Stromal cell of bone marrow (primary cell): Measurements from ENCODE around the gene GALNT2.

Experiments
- DNase-seq: peaks from one replicate; pipeline ENCODE4 v3.0.0-alpha.2; 2012; ENCODE audit warnings: low read depth

Gene GALNT2

DNA sequence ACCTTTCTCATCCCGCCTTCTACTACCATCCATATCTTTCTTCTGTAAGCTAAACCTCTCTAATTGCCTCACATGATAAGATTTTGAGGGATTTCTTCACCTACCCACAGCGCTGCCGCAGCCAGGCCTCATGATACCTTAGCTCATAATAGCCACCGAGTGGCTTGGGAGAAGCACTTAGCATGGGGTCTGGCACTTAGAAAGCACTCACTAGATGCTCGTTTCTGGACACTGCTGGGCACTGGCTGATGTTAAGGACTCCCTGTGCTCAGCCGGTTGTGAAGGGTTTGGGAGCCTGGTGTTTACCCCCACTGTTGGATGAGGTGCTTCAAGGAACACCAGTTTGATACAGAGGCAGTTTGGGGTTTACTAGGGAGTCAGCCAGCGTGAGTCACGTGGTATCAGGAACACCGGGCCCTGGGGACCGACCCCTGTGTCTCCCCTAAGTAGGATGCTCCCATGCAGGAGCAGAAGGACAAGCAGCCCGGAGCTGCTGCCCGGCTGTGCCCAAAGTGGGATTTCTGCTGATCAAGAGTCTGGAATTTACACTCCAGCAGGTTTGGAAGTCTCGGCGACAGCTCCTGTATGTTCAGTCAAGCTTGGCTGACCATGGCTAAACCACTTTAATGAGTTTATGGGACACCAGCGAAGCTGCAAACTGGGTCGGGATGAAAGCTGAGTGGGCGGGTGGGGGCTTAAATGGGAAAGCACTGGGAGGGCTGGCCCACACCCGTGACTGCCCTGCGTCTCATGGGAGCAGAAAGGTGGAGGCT, 63.3 kb downstream of the GALNT2 start:
- no peak for DNase-seq

DNA sequence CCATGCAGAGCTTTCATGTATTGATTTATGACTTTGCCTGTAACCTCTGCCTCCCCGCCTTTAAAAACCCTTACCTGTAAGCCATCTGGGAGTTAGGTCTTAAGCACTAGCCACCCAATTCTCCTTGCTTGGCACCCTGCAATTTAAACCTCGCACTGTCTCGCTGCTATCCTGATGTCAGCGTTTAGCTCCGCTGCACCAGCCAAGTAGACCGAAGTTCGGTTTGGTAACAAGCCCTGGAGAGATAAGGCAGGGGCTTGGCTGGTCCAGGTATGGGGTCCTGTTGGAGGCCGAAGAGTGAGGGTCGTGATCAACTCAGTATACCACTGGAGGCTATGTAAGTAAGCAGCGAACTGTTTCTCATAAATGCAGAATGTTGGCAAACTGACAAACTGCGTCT, 64.4 kb downstream of the GALNT2 start:
- DNase-seq, result no peak

DNA sequence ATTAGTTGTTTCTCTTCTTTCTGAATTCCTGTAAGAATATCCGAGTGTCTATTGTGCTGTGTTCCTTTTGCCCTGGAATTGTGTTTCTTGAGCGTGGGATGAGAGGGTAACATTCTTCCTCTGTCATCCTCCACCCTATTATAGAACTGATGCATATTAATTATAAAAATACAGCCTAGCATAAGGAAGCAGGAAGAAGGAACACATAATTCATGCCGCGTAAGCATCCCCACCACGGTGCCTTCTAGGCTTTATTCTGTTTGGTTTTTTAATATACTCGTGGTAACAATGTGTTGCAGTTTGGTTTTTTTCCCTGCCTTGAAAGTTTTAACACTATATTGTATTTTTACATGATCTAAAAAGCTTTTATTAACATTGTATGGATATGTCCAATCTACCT, 65.7 kb downstream of the GALNT2 start:
- no peak for DNase-seq

DNA sequence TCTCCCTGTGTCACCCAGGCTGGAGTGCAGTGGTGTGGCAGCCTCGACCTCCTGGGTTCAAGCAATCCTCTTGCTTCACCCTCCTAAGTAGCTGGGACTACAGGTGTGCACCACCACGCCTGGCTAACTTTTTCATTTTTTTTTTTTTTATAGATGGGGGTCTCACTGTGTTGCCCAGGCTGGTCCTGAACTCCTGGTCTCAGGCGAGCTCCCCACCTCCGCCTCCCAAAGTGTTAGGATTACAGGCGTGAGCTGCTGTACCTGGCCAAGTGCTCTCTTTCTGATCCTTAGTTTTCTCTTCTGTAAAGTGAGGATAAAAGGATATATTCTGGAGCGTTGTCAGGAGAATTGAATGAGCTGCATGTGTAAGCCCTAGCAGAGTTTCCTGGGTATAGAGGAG, 68.7 kb downstream of the GALNT2 start:
- no peak for DNase-seq

DNA sequence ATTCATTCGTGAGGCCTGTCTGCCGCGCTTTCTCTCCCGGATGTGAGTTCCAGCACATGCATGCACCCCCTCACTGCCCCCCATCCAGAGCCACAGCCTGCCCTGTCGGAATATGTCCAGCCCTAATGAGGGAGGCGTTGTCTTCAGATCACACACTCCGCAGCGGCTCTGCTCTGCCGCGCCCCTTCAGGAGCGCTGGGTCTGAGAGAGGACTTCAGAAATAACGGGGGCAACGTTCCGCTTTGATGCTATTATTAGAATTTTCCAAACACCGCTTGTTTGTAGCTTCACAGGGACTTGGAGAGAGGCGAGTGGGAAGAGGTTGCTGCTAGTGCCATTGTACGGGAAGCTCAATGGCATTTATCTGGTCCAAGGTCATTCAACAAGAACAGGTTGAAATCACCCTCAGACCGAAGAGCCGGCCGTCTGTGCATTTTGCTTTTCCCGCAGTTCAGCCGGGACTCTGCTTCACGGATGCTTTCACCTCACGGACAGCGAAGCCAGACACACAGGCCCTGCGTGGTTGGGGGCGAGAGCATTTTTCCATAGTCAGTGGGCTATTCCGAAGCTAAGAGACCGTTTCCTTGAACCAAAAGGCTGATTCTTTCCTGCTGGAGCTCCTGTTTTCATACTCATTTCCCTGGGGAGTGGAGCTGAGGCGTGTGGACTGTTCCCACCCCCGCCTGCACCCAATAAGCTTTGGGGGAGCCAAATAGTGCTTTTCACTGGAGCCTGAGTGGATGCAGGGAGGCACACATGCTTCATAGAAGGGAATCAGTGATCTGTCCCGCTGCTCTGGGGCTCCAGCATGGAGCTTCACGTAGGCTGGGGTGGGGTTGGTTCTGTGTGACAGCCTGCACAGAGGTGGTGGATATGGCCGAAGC, 69.7 kb downstream of the GALNT2 start:
- DNase-seq, result no peak

DNA sequence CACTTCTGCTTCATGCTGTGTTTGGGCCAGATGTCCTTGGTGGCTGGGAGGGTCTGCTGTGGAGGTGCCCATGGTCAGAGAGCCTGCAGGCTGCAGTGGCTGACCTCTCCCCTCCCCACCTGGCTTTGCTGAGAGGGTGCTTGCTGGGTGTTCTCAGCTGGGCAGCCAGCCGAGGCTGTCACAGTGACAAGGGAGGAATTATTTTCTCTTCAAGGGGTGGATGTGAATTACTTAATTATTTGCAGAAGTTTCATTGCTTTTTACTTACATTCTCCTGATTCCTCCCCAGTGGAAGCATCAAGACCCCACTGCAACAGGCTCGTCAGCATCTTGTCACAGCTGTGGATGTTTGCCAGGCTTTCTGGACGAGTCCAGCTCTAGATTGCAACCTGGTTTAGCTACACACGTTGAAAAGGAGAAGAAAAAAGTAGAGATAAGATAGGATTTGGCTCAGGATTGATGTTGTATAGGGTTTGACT, 70.3 kb downstream of the GALNT2 start:
- DNase-seq, result no peak

DNA sequence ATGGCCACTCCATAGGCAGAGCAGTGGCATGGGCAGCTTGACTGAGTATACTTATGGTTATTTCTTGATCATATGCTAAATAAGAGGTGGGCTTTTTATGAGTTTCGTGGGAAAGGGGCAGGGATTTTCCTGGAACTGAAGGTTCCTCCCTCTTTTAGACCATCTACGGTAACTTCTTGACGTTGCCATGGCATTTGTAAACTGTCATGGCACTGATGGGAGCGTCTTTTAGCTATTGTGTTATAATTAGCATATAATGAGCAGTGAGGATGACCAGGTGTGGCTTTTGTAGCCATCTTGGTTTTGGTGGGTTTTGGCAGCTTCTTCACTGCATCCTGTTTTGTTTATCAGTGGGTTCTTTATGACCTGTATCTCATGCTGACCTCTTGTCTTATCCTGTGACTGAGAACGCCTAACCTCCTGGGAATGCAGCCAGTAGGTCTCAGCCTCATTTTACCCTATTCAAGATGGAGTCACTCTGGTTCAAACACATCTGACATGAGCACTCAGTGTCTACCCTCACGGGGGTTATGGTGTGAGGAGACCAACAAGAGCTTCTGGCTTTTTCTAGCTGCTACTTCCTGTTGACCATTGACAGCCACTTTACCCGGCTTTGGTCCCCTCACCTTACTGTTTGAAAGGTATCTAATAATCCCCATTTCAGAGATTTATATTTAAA, 71.7 kb downstream of the GALNT2 start:
- no peak for DNase-seq

DNA sequence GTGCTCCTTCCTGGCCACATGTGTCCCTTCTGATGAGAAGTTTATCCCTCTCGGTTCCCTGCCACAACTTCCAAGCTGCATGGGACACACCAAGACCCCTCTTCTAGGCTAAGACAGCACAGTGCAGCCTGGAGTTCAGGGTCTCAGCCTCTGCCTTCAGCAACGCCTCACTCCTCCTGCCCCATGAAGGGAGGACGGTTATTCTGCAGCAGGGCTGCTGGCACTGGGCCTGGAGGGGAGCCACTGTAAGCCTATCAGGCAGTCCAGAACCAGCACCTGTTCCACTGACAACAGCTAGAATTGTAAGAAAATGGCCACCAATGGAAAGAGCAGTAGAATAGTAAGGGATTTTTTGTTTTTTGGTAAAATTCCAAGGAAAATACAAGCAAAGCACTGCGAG, 72.3 kb downstream of the GALNT2 start:
- DNase-seq, result no peak

DNA sequence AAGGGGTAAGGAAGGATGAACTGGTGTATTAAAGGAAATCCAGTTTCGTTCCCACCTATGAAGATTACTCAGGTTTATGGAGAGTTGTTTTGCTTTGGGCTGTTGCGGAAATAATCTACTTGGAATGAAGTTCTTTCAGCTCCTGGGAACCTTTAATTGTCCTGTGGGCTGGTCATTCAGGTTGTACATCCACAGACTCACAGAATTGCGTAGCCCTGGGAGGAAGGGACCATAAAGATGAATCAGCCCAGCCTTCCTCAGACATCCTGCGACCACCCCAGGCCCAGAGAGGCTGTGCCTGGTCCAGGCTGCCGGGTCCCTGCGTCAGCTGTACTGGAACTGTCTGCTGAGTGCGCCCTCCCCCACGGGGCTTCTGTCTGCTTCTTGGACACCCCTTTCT, 72.7 kb downstream of the GALNT2 start:
- DNase-seq, result no peak

DNA sequence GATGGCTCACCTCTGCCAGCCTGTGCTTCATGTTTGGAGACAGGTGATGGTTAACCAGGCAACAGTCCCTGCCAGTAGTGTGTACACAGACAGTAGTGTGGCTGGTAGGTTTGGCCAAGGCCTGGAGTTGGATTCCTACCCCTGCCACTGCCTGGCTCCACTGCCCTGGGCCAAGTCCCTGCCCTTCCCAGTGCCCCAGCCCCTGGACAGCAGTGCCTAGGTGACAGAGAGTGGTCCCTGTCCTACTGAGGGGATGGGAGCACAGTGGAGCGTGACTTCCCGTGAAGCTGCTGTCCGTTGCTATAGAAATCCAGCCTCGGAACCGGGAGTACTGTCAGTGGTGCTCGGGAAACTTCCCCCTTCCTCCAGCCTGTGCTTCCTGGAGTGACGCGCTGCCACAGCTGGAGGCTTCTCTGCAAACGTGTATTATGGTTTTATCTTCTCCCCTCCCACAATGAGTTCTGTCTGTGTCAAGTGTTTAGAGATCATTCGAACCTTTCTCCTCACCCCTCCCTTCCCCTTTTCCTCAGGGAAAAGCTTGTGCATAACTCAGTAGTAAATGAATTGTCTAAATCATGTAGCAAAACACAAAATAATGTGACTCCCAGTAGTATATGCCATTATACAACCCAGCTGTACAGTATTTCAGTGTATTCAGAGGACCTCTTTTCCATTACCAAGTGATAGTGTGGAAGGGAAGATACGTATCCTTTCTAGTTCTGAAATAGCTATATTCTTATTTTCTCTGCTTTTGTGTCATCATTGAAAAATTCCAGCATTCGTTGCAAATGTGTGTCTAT, 73.4 kb downstream of the GALNT2 start:
- no peak for DNase-seq

DNA sequence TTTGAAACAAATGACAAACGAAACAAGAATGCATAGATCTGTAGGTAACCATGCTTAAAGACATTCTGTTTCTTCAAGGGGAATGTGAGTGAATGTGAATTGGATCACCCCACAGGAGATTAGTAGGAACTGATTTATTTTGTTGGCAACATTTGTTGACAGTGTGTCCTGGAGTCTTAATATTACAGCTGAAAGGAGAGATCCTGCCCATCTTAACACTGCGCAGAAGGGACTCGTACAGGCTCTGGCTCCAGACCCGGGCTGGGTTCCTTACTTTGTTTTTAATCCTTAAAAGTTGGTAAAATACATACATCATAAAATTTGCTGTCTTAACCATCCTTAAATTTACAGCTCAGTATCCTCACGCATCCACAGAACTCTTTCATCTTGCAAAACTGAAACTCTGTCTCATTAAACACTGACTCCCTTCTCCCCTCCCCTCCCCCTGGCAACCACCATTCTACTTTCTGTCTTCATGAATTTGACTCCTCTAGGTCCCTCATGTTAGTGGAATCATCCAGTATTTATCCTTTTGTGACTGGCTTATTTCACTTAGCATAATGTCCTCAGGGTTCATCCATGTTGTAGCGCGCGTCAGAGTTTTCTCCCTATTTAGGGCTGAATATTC, 74.1 kb downstream of the GALNT2 start:
- DNase-seq, result no peak

DNA sequence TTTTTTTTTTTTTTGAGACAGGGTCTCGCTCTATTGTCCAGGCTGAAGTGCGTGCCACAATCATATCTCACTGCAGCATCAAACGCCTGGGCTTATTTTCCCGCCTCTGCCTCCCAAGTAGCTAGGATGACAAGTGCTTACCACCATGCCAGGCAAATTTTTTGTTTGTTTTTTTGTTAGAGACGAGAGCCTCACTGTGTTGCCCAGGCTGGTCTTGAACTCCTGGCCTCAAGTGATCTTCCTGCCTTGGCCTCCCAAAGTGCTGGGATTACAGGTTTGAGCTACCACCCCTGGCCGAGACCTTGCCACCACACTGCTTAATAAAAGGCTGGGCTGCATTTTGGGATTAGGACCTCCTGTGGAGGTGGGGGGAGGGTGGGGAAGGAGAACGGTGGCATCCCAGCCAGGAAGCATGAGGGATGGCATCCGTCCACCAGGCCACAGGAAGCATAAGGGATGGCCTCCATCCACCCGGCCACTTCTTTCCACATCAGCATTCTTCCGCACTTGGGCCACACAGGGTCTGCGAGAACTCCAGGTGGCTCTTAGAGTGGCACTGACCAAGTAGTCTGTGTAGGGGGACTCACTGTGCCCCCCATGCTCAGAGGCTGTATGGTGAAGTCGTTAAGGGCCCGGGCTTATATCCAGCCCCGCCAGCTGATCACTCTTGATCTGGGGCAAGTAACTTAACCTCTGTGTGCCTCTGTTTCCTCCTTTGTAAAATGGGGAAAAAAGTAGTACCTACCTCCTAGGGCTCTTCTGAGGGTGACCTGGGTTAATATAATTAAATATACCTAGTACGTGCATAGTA, 75.0 kb downstream of the GALNT2 start:
- DNase-seq, result no peak

DNA sequence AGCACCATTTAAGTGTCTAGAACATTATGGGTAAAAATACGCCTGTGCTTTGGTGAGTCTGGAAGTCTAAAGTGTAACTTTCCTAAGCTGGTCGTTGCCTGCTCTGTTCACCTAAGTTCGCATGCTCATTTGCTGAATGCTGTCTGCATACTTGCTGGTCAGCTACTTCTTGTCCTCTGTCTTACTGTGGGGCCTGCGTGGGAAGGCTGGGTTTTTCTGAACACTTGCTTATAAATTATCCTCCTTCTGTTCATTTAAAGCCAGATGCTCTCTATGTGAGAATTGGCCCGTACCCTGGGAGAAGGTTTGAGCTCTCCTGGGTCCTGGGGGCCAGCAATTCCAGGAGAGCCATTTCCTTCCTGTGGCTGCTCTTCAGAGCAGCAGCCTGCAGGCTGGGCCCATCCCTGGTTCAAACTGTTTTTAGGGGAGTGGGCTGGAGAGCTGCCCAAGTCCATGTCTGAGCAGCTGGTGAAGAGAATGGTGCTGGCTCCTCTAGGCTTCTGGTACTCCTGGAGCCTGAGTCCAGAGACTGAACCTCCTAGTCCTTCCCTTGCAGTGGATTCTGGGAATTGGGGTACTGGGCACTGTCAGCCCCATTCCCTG, 75.7 kb downstream of the GALNT2 start:
- no peak for DNase-seq

DNA sequence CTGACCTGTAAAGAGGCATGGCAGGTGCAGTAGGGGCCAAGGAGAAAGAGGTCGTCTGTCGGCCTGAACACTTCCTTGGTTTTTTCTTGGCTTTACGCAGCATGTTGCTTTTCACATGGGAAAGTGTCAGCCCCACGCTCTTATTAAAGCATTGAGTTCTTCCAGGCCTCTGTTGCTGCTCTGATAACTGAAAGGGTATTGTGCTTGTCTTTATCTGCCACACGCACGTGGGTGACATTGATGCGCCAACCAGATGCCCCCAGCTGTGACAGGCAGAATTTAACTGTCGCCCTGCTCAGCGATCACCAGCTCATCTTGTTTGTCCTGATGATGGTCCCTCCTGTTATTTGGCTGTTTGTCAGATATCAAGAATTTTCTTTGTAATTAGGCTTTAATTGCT, 76.5 kb downstream of the GALNT2 start:
- DNase-seq, result no peak

DNA sequence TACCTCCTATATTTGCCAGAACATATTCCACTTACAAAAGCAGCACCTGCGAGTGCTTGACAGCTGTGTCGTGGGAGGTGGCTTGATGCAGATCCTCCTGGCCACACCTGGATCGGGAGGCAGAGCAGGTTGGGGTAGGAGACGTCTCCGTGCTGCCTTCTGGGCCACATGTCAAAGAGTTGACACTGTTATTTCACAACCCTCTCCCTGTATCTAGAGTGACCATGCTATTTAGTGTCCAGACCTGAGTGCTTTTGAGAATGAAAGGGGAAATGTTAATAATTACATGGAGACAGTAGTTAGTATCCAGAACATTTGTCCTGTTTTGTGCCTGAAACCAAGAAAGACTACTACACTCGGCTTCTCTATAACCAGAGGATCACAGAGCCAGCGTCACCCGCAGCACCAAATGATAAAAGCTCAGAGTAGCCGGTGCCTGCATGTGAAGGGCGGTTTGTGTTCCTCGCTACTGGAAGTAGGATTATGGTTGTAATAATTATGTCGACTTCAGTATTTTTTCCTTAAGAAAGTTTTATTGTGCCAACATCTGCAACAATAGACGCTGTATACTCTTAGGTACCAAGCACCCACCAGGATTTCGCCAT, 77.1 kb downstream of the GALNT2 start:
- DNase-seq, result no peak

DNA sequence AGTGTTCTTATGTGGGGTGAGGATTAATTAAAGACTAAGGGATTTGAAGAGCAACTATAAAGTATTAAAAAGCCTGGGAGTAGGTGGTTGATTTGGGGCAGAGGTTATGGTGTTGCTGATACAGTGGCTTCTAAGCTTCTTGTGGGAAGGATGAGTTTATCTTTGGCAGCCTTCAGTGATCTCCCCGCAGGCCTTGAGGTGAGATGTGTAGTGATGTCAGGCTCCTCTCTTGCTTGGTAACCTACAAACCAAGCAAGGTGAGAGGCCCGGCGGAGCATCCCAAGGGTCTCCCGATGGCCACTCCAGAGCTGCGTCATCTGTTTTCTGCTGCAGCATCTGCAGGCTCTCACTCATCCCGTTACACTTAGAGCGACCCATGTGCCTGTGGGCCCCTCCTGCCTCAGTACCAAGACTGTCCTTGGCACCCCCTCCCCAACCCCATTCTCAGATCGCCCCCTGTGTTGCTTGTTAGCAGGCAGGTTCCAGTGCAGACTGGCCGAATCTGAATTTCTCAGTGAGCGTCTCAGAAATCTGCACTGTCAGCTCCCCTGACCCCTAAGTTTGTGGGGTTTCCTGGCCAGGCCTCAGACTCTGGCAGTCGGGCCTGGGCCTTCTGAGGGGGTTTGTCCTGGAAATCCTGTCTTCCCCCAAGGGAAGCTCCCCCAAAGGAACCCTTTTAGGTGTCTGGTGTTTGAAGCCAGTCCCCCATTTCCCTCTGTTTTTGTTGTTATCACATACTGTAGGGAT, 77.9 kb downstream of the GALNT2 start:
- DNase-seq, result no peak

DNA sequence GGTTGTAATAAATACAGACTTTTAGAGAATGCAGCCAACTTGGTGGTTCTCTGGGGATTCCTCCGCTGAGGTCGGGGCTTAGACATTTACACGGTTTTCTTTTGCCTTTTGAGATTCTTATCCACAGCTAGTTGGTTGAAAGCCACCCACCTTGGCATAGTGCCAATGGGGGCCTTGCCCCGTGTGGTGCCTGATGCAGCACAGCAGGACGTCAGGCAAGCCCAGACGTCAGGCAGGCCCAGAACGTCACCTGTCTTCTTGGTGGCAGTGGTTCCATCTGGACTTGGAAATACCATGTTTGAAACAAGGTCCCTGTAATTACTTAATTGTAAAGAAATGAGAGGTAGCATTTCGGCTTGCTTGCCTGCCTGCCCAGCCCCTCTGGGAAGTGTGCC, 78.5 kb downstream of the GALNT2 start:
- no peak for DNase-seq

DNA sequence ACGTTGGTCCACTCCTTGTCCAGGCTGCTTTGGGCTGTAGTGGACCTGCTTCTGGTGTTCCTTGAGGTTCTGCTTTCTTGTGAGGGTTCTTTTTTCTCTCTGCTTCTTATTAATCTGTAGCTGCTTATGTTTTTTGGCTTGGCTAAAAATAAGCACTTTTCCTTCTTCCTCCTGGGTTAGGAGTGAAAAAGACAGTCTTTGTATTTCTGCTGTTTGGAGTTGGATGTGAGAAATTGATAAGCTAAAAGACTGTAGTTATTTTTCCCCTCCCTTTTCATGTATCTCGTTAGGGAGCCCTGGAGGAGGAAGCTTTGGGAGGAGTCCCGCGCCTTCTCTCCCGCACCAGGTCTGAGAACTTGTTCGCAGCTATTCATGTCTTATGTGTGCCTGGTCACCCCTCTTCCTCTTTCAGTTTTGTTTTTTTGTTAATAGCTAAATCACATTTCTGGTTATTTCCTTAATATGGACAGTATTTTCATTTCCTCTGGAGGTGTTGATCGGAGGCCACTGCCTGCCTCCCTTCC, 79.0 kb downstream of the GALNT2 start:
- DNase-seq, result no peak

DNA sequence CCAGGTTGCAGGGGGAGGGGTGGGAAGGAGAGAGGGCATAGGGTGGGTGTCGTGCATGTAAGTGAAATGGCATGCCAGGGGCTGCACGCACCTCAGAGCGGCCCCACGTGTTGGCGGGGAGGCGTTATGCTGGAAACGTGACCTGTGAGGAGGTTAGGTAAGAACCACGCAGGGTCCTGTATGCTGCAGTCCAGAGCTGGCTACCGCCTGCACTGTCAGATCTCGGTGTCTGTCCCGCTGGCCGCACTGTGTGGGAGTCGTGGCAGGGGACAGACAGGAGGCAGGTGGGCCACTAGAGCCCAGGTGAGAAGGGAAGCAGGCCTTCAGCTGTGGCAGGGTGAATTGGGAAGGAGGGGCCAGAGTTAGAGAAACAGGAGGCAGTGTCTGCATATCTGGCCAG, 79.7 kb downstream of the GALNT2 start:
- no peak for DNase-seq
